Measurements from ENCODE around the gene AGAP1. TPM values are rescaled to one million over a fixed set of nuclear protein-coding genes. Genes with fewer than 3 reads are reported as not detected.

The AGAP1 gene
- polyA plus RNA-seq, 1 donor from 2014 or later = 17.4 TPM

GRCh38 chr2:236051351-236051750, 557.5 kb downstream of the AGAP1 start:
- H3K4me2 ChIP-seq (ENCODE audit: low read length) = no peak overlapping the region
- H3K79me2 ChIP-seq (replicated peaks; ENCODE audit: insufficient read depth, low read length) = no peaks in the 10 kb centered on the region
- H3F3A ChIP-seq (ENCODE audit: insufficient read depth, low read length, poor library complexity, severe bottlenecking) = no peaks in the 10 kb centered on the region
- H3K9me2 ChIP-seq (ENCODE audit: insufficient read depth, low read length) = no peaks in the 10 kb centered on the region
- TF ChIP-seq POLR2AphosphoS5 (IDR thresholded peaks at IDR 0.05) (no peak), SMC3 (conservative IDR thresholded peaks at IDR 0.05; ENCODE audit: poor library complexity) (no peak), EZH2 (IDR thresholded peaks at IDR 0.05; ENCODE audit: borderline replicate concordance, insufficient read depth, low read length, poor library complexity, severe bottlenecking) (no peak), MXI1 (conservative IDR thresholded peaks at IDR 0.05; ENCODE audit: poor library complexity, severe bottlenecking) (no peak), EP300 (conservative IDR thresholded peaks at IDR 0.05; ENCODE audit: poor library complexity, severe bottlenecking) (no peak), CTCF (IDR thresholded peaks at IDR 0.05; ENCODE audit: poor library complexity, severe bottlenecking) (no peak), REST (IDR thresholded peaks at IDR 0.05; ENCODE audit: borderline replicate concordance) (no peak), TAF1 (IDR thresholded peaks at IDR 0.05; ENCODE audit: low read depth) (no peak), RAD21 (conservative IDR thresholded peaks at IDR 0.05) (no peak)
- no peak overlapping the region for H2AFZ ChIP-seq (ENCODE audit: low read depth, low read length)
- H3K27me3 ChIP-seq (ENCODE audit: insufficient read depth, low read depth, low read length) = no peaks in the 10 kb centered on the region
- no peak overlapping the region for H3K9ac ChIP-seq (ENCODE audit: low read length)
- no peaks in the 10 kb centered on the region for H4K20me1 ChIP-seq (ENCODE audit: insufficient read depth)
- no peaks in the 10 kb centered on the region for H3K36me3 ChIP-seq (ENCODE audit: insufficient read depth, low read length)
- no peaks in the 10 kb centered on the region for H3K9me3 ChIP-seq (ENCODE audit: low read length)
- no peak overlapping the region for H3K4me3 ChIP-seq (ENCODE audit: low read length)
- H3K27ac ChIP-seq (ENCODE audit: low read length) = no peak overlapping the region

GRCh38 chr2:236051806-236052205, 558.0 kb downstream of the AGAP1 start:
- H3K79me2 ChIP-seq (replicated peaks; ENCODE audit: insufficient read depth, low read length) = no peaks in the 10 kb centered on the region
- no peak overlapping the region for H3K27ac ChIP-seq (ENCODE audit: low read length)
- H2AFZ ChIP-seq (ENCODE audit: low read depth, low read length) = no peak overlapping the region
- no peaks in the 10 kb centered on the region for H3K36me3 ChIP-seq (ENCODE audit: insufficient read depth, low read length)
- no peak overlapping the region for H3K4me3 ChIP-seq (ENCODE audit: low read length)
- TF ChIP-seq EP300 (conservative IDR thresholded peaks at IDR 0.05; ENCODE audit: poor library complexity, severe bottlenecking) (no peak), CTCF (IDR thresholded peaks at IDR 0.05; ENCODE audit: poor library complexity, severe bottlenecking) (no peak), REST (IDR thresholded peaks at IDR 0.05; ENCODE audit: borderline replicate concordance) (no peak), MXI1 (conservative IDR thresholded peaks at IDR 0.05; ENCODE audit: poor library complexity, severe bottlenecking) (no peak), TAF1 (IDR thresholded peaks at IDR 0.05; ENCODE audit: low read depth) (no peak), POLR2AphosphoS5 (IDR thresholded peaks at IDR 0.05) (no peak), SMC3 (conservative IDR thresholded peaks at IDR 0.05; ENCODE audit: poor library complexity) (no peak), RAD21 (conservative IDR thresholded peaks at IDR 0.05) (no peak), EZH2 (IDR thresholded peaks at IDR 0.05; ENCODE audit: borderline replicate concordance, insufficient read depth, low read length, poor library complexity, severe bottlenecking) (no peak)
- H3K9ac ChIP-seq (ENCODE audit: low read length) = no peak overlapping the region
- H3K27me3 ChIP-seq (ENCODE audit: insufficient read depth, low read depth, low read length) = no peaks in the 10 kb centered on the region
- H3F3A ChIP-seq (ENCODE audit: insufficient read depth, low read length, poor library complexity, severe bottlenecking) = no peaks in the 10 kb centered on the region
- H3K9me2 ChIP-seq (ENCODE audit: insufficient read depth, low read length) = no peaks in the 10 kb centered on the region
- H3K9me3 ChIP-seq (ENCODE audit: low read length) = no peaks in the 10 kb centered on the region
- H4K20me1 ChIP-seq (ENCODE audit: insufficient read depth) = no peaks in the 10 kb centered on the region
- H3K4me2 ChIP-seq (ENCODE audit: low read length) = no peak overlapping the region

Measured in neural cell (in vitro differentiated cells).